Mesenchymal stem cell (in vitro differentiated cells and primary cell): Measurements from ENCODE around the gene PAM16.

Experiments
- DNase-seq: peaks from one replicate; pipeline ENCODE4 v3.0.0-alpha.2; 2013
- H2AFZ ChIP-seq: one replicate; pipeline ENCODE4 v1.6.1; 2013; ENCODE audit warnings: low read depth, mild to moderate bottlenecking, control low read depth, inconsistent platforms, low read length, moderate library complexity
- H2AK5ac ChIP-seq: 2 replicates; pipeline ENCODE4 v1.6.1; 2013; ENCODE audit warnings: low read length, moderate library complexity, mild to moderate bottlenecking, inconsistent platforms; ENCODE audit not compliant: severe bottlenecking
- H2BK120ac ChIP-seq: one replicate; pipeline ENCODE4 v1.6.1; 2013; ENCODE audit warnings: low read depth, mild to moderate bottlenecking, inconsistent platforms, low read length, moderate library complexity
- H2BK12ac ChIP-seq, 2 experiments: one replicate each; pipeline ENCODE4 v1.6.1; 2013; ENCODE audit warnings: inconsistent platforms in 2 of 2, low read length in 2 of 2, mild to moderate bottlenecking in 2 of 2, moderate library complexity in 2 of 2, control low read depth in 1 of 2
- H2BK15ac ChIP-seq: one replicate; pipeline ENCODE4 v1.6.1; 2013; ENCODE audit warnings: mild to moderate bottlenecking, low read depth, inconsistent platforms; ENCODE audit not compliant: poor library complexity, severe bottlenecking
- H2BK5ac ChIP-seq: 2 replicates; pipeline ENCODE4 v1.6.1; 2013; ENCODE audit warnings: low read depth, mild to moderate bottlenecking, low read length, control low read depth, inconsistent platforms; ENCODE audit not compliant: poor library complexity, severe bottlenecking
- H3K14ac ChIP-seq, 2 experiments: one replicate each; pipeline ENCODE4 v1.6.1; 2013; ENCODE audit warnings: inconsistent platforms in 2 of 2, low read length in 2 of 2, control low read depth in 1 of 2, mild to moderate bottlenecking in 1 of 2, moderate library complexity in 1 of 2
- H3K18ac ChIP-seq, 2 experiments: one replicate each; pipeline ENCODE4 v1.6.1; 2013; ENCODE audit warnings: inconsistent platforms in 2 of 2, low read length in 2 of 2, control low read depth in 1 of 2, low read depth in 1 of 2, mild to moderate bottlenecking in 1 of 2
- H3K23ac ChIP-seq, 2 experiments: one replicate each; pipeline ENCODE4 v1.6.1; 2013; ENCODE audit warnings: inconsistent platforms in 2 of 2, low read length in 2 of 2, mild to moderate bottlenecking in 2 of 2, moderate library complexity in 2 of 2, control low read depth in 1 of 2
- H3K27ac ChIP-seq: 2 replicates; pipeline ENCODE4 v1.5.1; 2013; ENCODE audit warnings: mild to moderate bottlenecking, moderate library complexity, low read length, control low read depth, inconsistent platforms; ENCODE audit not compliant: poor library complexity, severe bottlenecking
- H3K27me3 ChIP-seq, 2 experiments: 2 replicates each; pipeline versions ENCODE4 v1.6.1 to v1.7.0; 2013; ENCODE audit warnings: low read length in 2 of 2, mild to moderate bottlenecking in 2 of 2, moderate library complexity in 2 of 2, control low read depth in 1 of 2, inconsistent platforms in 1 of 2; ENCODE audit not compliant: control insufficient read depth in 1 of 2, insufficient read depth in 1 of 2
- H3K36me3 ChIP-seq, 2 experiments: 2 replicates each; pipeline versions ENCODE4 v1.6.1 to v1.7.0; 2013; ENCODE audit warnings: low read length in 2 of 2, control low read depth in 1 of 2, inconsistent platforms in 1 of 2, low read depth in 1 of 2, mild to moderate bottlenecking in 1 of 2; ENCODE audit not compliant: insufficient read depth in 2 of 2, control insufficient read depth in 1 of 2
- H3K4ac ChIP-seq, 2 experiments: one replicate each; pipeline ENCODE4 v1.6.1; 2013; ENCODE audit warnings: inconsistent platforms in 2 of 2, low read length in 2 of 2, mild to moderate bottlenecking in 2 of 2, moderate library complexity in 2 of 2, control low read depth in 1 of 2, low read depth in 1 of 2
- H3K4me1 ChIP-seq: 2 replicates; pipeline ENCODE4 v1.6.1; 2013; ENCODE audit warnings: low read depth, low read length, control low read depth; ENCODE audit not compliant: control insufficient read depth, insufficient read depth
- H3K4me2 ChIP-seq: 2 replicates; pipeline ENCODE4 v1.6.1; 2013; ENCODE audit warnings: low read length, mild to moderate bottlenecking, inconsistent platforms; ENCODE audit not compliant: poor library complexity, severe bottlenecking
- H3K4me3 ChIP-seq, 2 experiments: 2 replicates each; pipeline versions ENCODE4 v1.5.1 to v1.7.0; 2013; ENCODE audit warnings: low read length in 2 of 2, mild to moderate bottlenecking in 2 of 2, control low read depth in 1 of 2, low read depth in 1 of 2; ENCODE audit not compliant: insufficient read depth in 1 of 2
- H3K79me1 ChIP-seq: replicated peaks from 2 replicates; pipeline ENCODE4 v1.6.1; 2013; ENCODE audit warnings: mild to moderate bottlenecking, control low read depth, low read length, inconsistent platforms; ENCODE audit not compliant: poor library complexity, severe bottlenecking
- H3K9ac ChIP-seq: 2 replicates; pipeline ENCODE4 v1.7.0; 2013; ENCODE audit warnings: mild to moderate bottlenecking, low read length, moderate library complexity
- H3K9me3 ChIP-seq: 2 replicates; pipeline ENCODE4 v1.7.0; 2013; ENCODE audit warnings: mild to moderate bottlenecking, low read length; ENCODE audit not compliant: control insufficient read depth
- H4K8ac ChIP-seq: one replicate; pipeline ENCODE4 v1.6.1; 2013; ENCODE audit warnings: inconsistent platforms, mild to moderate bottlenecking, low read length, moderate library complexity
- H4K91ac ChIP-seq: one replicate; pipeline ENCODE4 v1.6.1; 2013; ENCODE audit warnings: mild to moderate bottlenecking, low read length, inconsistent platforms
- WGBS: methylation state at CpG from one replicate; pipeline ENCODE4 v1.1.7; 2013; ENCODE audit warnings: mixed read lengths; 5-methylcytosine and 5-hydroxymethylcytosine counted together

The PAM16 gene

GRCh38 chr16:4347765-4348509 is 3.2 kb downstream of the PAM16 start:
- DNase-seq, result no peak
- no peak overlapping the region for H3K4ac ChIP-seq
- WGBS, result 96% methylated on average over 17 of the region's 17 CpGs
- no peak overlapping the region for H3K23ac ChIP-seq
- no peak overlapping the region for H3K27ac ChIP-seq
- H2BK5ac ChIP-seq, result no peak overlapping the region
- peaks cover 0 to 20% of the 10 kb centered on the region in 2 experiments for H3K36me3 ChIP-seq
- no peaks in the 10 kb centered on the region for H3K9me3 ChIP-seq
- no peak overlapping the region for H2AFZ ChIP-seq
- peaks cover 21% of the 10 kb centered on the region for H3K79me1 ChIP-seq
- H3K18ac ChIP-seq, result no peak overlapping the region
- no peak overlapping the region for H4K8ac ChIP-seq
- H2BK12ac ChIP-seq, result no peak overlapping the region
- H3K4me3 ChIP-seq, result no peak overlapping the region
- H3K4me1 ChIP-seq, result peaks cover 19% of the 10 kb centered on the region
- H2AK5ac ChIP-seq, result no peak overlapping the region
- H3K4me2 ChIP-seq, result no peak overlapping the region
- no peak overlapping the region for H3K9ac ChIP-seq
- no peak overlapping the region for H4K91ac ChIP-seq
- H3K27me3 ChIP-seq, result no peaks in the 10 kb centered on the region
- no peak overlapping the region for H2BK120ac ChIP-seq
- H2BK15ac ChIP-seq, result no peak overlapping the region
- H3K14ac ChIP-seq, result no peak overlapping the region

GRCh38 chr16:4347010-4347409 is 4.1 kb downstream of the PAM16 start:
- no peak overlapping the region for H2BK120ac ChIP-seq
- H3K27ac ChIP-seq, result no peak overlapping the region
- no peak overlapping the region for H2AK5ac ChIP-seq
- no peak overlapping the region for H3K4ac ChIP-seq
- no peak overlapping the region for H3K14ac ChIP-seq
- no peaks in the 10 kb centered on the region for H3K9me3 ChIP-seq
- peaks cover 0 to 21% of the 10 kb centered on the region in 2 experiments for H3K36me3 ChIP-seq
- no peak overlapping the region for H3K23ac ChIP-seq
- H2BK5ac ChIP-seq, result no peak overlapping the region
- H3K4me1 ChIP-seq, result peaks cover 18% of the 10 kb centered on the region
- peak; percentile 55 for DNase-seq
- H4K91ac ChIP-seq, result no peak overlapping the region
- H2AFZ ChIP-seq, result no peak overlapping the region
- H4K8ac ChIP-seq, result no peak overlapping the region
- no peak overlapping the region for H2BK12ac ChIP-seq
- no peak overlapping the region for H3K4me2 ChIP-seq
- H3K18ac ChIP-seq, result no peak overlapping the region
- no peak overlapping the region for H3K9ac ChIP-seq
- no peak overlapping the region for H3K4me3 ChIP-seq
- H2BK15ac ChIP-seq, result no peak overlapping the region
- H3K79me1 ChIP-seq, result peaks cover 24% of the 10 kb centered on the region
- no peaks in the 10 kb centered on the region for H3K27me3 ChIP-seq
- WGBS, result 93% methylated on average over 8 of the region's 8 CpGs

DNA sequence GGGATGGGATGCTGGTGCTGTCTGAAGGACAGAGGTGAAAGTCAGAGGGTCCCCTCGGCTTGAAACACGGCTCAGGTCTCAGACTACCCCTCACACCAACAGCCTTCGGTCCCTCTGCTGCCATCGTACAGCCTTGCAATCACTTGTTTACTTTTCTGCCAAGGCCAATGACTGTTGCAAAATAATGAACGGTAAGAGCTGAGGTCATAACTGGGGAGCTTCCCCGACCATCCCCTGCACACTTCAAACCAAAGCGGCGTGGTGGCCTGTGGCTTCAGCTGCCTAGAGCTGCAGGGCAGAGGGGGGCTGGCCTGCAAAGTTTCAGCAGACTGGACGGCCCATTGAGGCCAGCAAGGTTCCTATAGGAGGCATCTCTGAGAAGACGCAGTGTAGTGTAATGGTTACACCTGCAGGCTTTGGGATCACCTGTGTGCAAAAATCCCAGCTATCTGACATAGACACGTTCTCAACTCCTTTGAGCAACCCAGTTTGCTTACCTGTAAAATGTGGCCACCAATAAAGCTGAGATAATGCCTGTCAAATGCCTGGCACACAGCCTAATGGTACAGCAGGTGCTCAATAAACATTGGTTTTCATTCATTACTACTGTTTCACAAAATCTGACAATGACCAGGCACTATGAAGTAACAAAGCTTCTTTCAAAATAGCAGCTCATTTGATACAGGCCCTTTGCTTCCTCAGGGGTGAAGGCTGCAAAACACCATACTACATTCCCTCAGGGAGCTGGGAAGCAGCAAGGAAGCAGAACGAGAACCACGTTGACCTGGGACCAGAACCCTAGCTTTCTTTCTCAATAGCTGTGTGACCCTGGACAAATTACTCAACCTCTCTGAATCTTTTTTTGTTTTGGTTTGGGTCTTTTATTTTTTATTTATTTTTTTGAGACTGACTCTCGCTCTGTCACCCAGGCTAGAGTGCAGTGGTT is 5.0 kb downstream of the PAM16 start:
- no peak overlapping the region for H3K9ac ChIP-seq
- H2BK12ac ChIP-seq, result no peak overlapping the region
- no peak overlapping the region for H2BK120ac ChIP-seq
- no peak overlapping the region for H3K4me3 ChIP-seq
- no peak overlapping the region for H3K27ac ChIP-seq
- H3K27me3 ChIP-seq, result no peaks in the 10 kb centered on the region
- H4K91ac ChIP-seq, result no peak overlapping the region
- no peak overlapping the region for H2AK5ac ChIP-seq
- H3K4me1 ChIP-seq, result peaks cover 16% of the 10 kb centered on the region
- DNase-seq, result peak; percentile 70
- no peak overlapping the region for H2BK5ac ChIP-seq
- 69% methylated on average over 11 of the region's 14 CpGs for WGBS
- no peak overlapping the region for H2AFZ ChIP-seq
- no peak overlapping the region for H3K4me2 ChIP-seq
- no peaks in the 10 kb centered on the region for H3K9me3 ChIP-seq
- H2BK15ac ChIP-seq, result no peak overlapping the region
- peaks cover 31% of the 10 kb centered on the region for H3K79me1 ChIP-seq
- H4K8ac ChIP-seq, result no peak overlapping the region
- H3K36me3 ChIP-seq, result peaks cover 6 to 29% of the 10 kb centered on the region in 2 experiments
- H3K18ac ChIP-seq, result no peak overlapping the region
- H3K4ac ChIP-seq, result no peak overlapping the region
- no peak overlapping the region for H3K14ac ChIP-seq
- H3K23ac ChIP-seq, result no peak overlapping the region
